ENCODE data around the gene SEC14L6.

DNA sequence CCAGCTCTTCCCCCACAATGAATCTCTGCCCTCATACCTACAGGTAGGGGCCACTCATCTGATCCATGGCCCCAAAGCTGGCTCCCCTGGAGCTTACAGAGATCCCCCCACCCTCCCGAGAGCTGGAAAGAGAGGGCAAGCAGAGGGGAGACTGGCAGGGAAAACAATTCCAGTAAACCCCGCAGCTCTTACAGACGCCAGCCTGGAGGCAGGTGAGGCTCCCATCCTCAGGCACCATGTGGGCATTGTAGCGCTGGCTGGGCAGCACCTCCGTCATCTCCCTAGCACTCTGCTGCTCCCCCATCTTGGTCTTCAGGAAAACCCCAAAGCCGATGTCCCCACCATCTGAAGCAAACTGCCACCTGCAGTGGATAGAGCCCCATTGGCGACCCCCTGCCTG, 55.2 kb downstream of the SEC14L6 start:
- TF ChIP-seq, protein P1, sequence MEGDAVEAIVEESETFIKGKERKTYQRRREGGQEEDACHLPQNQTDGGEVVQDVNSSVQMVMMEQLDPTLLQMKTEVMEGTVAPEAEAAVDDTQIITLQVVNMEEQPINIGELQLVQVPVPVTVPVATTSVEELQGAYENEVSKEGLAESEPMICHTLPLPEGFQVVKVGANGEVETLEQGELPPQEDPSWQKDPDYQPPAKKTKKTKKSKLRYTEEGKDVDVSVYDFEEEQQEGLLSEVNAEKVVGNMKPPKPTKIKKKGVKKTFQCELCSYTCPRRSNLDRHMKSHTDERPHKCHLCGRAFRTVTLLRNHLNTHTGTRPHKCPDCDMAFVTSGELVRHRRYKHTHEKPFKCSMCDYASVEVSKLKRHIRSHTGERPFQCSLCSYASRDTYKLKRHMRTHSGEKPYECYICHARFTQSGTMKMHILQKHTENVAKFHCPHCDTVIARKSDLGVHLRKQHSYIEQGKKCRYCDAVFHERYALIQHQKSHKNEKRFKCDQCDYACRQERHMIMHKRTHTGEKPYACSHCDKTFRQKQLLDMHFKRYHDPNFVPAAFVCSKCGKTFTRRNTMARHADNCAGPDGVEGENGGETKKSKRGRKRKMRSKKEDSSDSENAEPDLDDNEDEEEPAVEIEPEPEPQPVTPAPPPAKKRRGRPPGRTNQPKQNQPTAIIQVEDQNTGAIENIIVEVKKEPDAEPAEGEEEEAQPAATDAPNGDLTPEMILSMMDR (IDR thresholded peaks at IDR 0.05; ENCODE audit: borderline replicate concordance, extremely low read depth, low read length, poor library complexity, severe bottlenecking): no peak
- no peak for TF ChIP-seq EZH2 (IDR thresholded peaks at IDR 0.05; ENCODE audit: borderline replicate concordance, low read depth, low read length, severe bottlenecking)

All from DND-41 (cell line).